Activated CD4-positive, alpha-beta memory T cell treated with anti-CD3 and anti-CD28 coated beads, Interleukin-2, amount 10 ng/mL, durations not matched to agents 7 days and 5 days (primary cell): ENCODE data around the gene LCK. TPM values are rescaled to one million over a fixed set of nuclear protein-coding genes. Genes with fewer than 3 reads are reported as not detected.

Source experiments
- CTCF ChIA-PET: fragments of 350-600 bp; sonication (Branson Sonifier 250); formaldehyde crosslinking; loops from one replicate; lab custom pipeline; 2021; ENCODE audit warnings: antibody characterized with exemption, inconsistent platforms; lab: Charles Lee
- POLR2A ChIA-PET: fragments of 350-600 bp; sonication (Branson Sonifier 250); formaldehyde crosslinking; loops from one replicate; lab custom pipeline; 2021; ENCODE audit warnings: antibody characterized with exemption; lab: Charles Lee
- DNase-seq: peaks from one replicate; pipeline ENCODE4 v3.0.0-alpha.2; 2020
- H3K27ac Mint-ChIP-seq: one replicate; pipeline ENCODE4 v1.8.0; 2021; ENCODE audit warnings: mild to moderate bottlenecking, mixed read lengths
- H3K27me3 Mint-ChIP-seq: one replicate; pipeline ENCODE4 v1.8.0; 2021; ENCODE audit warnings: mixed read lengths
- H3K36me3 Mint-ChIP-seq: one replicate; pipeline ENCODE4 v1.8.0; 2021; ENCODE audit warnings: low read depth, mixed read lengths
- H3K4me1 Mint-ChIP-seq: one replicate; pipeline ENCODE4 v1.8.0; 2021; ENCODE audit warnings: mixed read lengths
- H3K4me3 Mint-ChIP-seq: one replicate; pipeline ENCODE4 v1.8.0; 2021; ENCODE audit warnings: mild to moderate bottlenecking, mixed read lengths
- H3K9me3 Mint-ChIP-seq: one replicate; pipeline ENCODE4 v1.8.0; 2021; ENCODE audit warnings: mixed read lengths
- total RNA-seq, 2 experiments: library from RNA; stranded (reverse); gene quantifications; one replicate each; pipeline ENCODE4 v1.2.3, GENCODE V29; 2021

Gene LCK
- total RNA-seq, 2 experiments from 2014 or later: 469 to 474 TPM

DNA sequence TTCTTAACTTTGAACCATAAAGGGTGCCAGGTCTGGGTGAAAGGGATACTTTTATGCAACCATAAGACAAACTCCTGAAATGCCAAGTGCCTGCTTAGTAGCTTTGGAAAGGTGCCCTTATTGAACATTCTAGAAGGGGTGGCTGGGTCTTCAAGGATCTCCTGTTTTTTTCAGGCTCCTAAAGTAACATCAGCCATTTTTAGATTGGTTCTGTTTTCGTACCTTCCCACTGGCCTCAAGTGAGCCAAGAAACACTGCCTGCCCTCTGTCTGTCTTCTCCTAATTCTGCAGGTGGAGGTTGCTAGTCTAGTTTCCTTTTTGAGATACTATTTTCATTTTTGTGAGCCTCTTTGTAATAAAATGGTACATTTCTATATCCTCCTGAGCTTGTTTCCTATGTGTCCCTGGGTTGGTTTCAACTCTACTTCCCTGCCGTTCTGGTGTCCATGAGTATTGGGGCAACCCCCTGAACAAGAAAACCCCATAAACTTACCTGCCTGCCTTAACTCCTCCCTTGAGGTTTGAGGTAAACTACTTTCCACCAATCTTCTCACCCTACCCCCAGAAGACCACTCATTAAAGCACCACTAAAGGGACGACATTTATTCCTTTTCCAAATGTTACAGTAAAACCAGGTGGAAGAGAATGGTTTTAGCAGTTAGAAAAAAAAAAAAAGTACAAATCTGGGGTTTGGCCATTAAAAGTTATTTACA is 82.3 kb downstream of the LCK start:
- Mint-ChIP-seq H3K4me1 (peaks cover 34% of the 10 kb centered on the region), H3K9me3 (no peaks in the 10 kb centered on the region), H3K27me3 (peaks cover 8% of the 10 kb centered on the region), H3K27ac (peak overlapping the region; percentile 17), H3K36me3 (peaks cover 61% of the 10 kb centered on the region), H3K4me3 (peak overlapping the region; percentile 5)
- ChIA-PET CTCF (interaction anchor here (0.8 to 1.7 kb wide), 2 partner anchors 12 to 14 kb away, joined by 3 to 9 read pairs; no protein-coding TSS in a partner anchor), POLR2A (interaction anchor here (1.3 to 2.4 kb wide), 3 partner anchors 11 to 61 kb away, joined by 3 to 14 read pairs (median 6); partner anchors contain the start of gene BSDC1)
- no peak for DNase-seq

DNA sequence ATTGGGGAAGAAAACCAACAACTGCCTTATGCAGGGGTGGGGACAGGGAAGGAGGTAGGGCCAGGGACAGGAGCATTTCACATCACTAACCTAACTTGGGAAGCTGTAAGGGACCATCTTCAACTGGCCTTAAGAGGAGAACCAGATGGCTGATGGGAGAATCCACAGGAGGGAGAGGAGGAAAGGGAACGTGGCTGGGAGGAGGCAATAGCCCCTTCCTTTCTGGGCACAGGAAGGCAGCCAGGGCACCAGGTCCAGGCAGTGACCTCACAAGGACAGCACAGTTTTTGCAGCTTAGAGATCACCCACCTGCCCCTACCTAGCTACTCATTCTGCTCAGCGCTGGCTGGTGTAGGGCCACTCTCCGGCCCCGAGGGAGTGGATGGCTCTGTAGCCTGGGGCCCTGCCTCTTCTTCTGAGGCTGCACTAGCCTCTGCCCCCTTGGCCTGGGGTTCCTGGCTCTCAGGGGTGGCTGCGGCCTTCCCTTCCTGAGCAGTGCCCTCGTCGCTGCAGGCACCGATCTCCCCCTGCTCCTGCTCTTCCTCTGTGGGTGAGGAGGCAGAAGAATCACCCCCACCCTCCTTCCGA is 83.3 kb downstream of the LCK start:
- H3K4me3 Mint-ChIP-seq: peak overlapping the region; percentile 79
- peaks cover 52% of the 10 kb centered on the region for H3K36me3 Mint-ChIP-seq
- no peaks in the 10 kb centered on the region for H3K9me3 Mint-ChIP-seq
- ChIA-PET POLR2A (interaction anchor here (2.4 kb wide), 1 partner anchor 12 kb away, joined by 14 read pairs; no protein-coding TSS in a partner anchor), CTCF (interaction anchor here (0.5 kb wide), 2 partner anchors 216 to 227 kb away, joined by 3 read pairs; no protein-coding TSS in a partner anchor)
- peak overlapping the region; percentile 7 for H3K27ac Mint-ChIP-seq
- DNase-seq: no peak
- peaks cover 13% of the 10 kb centered on the region for H3K27me3 Mint-ChIP-seq
- peaks cover 39% of the 10 kb centered on the region for H3K4me1 Mint-ChIP-seq

DNA sequence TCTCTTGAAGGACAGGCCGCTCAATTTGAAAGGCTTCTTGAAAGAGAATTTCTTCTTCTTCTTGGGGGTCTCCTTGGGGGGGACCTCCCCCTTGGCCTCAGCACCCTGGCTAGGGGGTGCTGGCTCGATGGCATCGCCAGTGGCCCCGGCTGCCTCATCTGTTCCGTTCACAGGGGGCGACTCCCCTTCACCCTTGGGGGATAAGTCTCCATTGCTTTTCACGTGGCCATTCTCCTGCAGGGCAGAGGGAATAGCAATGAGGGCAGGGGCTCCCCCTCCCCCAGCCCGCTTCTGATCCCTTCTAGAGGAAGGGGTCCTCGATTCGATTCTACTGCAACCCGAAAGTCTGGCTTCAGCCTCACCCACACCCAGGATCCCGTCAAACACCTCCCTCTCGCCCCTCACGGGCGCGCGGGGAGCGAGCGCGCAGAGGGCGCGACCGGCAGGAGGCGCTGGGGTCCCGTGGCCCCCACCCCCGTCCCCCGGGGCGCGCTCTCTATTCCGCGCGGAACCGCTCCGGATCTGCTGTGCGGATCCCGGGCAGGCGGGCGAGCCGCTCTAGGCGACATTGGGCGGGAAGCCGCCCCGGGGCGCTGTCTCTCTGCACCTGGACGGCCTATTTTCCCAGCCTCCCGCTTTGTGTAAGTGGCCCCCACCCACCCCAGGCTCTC is 83.9 kb downstream of the LCK start:
- ChIA-PET POLR2A (interaction anchor here (0.9 to 3.4 kb wide), 13 partner anchors 11 to 139 kb away, joined by 3 to 41 read pairs (median 14); partner anchors contain the start of genes BSDC1, HDAC1 and LCK), CTCF (interaction anchor here (0.6 to 1.3 kb wide), 7 partner anchors 14 to 159 kb away, joined by 3 to 8 read pairs (median 4); no protein-coding TSS in a partner anchor)
- peaks cover 37% of the 10 kb centered on the region for H3K4me1 Mint-ChIP-seq
- DNase-seq: peak; percentile 62
- no peaks in the 10 kb centered on the region for H3K9me3 Mint-ChIP-seq
- H3K27ac Mint-ChIP-seq: peak overlapping the region; percentile 13
- H3K36me3 Mint-ChIP-seq: peaks cover 46% of the 10 kb centered on the region
- H3K4me3 Mint-ChIP-seq: peak overlapping the region; percentile 79
- peaks cover 13% of the 10 kb centered on the region for H3K27me3 Mint-ChIP-seq

DNA sequence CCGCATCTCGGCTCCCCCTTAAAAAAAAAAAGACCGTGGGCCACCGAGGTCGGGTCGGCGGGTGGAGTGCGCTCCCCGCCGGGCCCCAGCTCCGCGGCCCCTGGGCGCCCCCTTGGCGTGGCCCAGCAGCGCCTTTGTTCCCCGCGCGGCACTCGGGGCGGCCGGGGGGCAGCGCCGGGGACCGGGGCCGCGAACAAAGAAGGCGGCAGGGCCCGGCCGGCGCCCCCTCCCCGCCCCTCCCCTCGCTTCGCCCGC is 84.4 kb downstream of the LCK start:
- Mint-ChIP-seq H3K27ac (no peak overlapping the region), H3K9me3 (no peaks in the 10 kb centered on the region), H3K27me3 (peaks cover 13% of the 10 kb centered on the region), H3K4me3 (no peak overlapping the region), H3K36me3 (peaks cover 41% of the 10 kb centered on the region), H3K4me1 (peaks cover 37% of the 10 kb centered on the region)
- ChIA-PET POLR2A (interaction anchor here (0.9 to 3.4 kb wide), 19 partner anchors 11 to 315 kb away, joined by 3 to 41 read pairs (median 7); partner anchors contain the start of genes BSDC1, HDAC1, IQCC and LCK), CTCF (interaction anchor here (0.5 to 2.2 kb wide), 18 partner anchors 10 to 228 kb away, joined by 3 to 16 read pairs (median 4); partner anchors contain the start of gene KPNA6)
- no peak for DNase-seq

Other genes with a start within 250 kb of the LCK start
- gene KHDRBS1, start 237.4 kb upstream of the LCK start, total RNA-seq: 100 to 1,000 TPM; 168 to 169 TPM
- 10 to 100 TPM; 24.5 to 28.0 TPM for gene TMEM39B, start 178.3 kb upstream of the LCK start, total RNA-seq
- gene KPNA6, start 143.2 kb upstream of the LCK start, total RNA-seq: 10 to 100 TPM; 64.3 to 65.1 TPM
- gene TXLNA, start 71.6 kb upstream of the LCK start, total RNA-seq: 10 to 100 TPM; 79.8 to 81.2 TPM
- 10 to 100 TPM; 20.2 to 23.5 TPM for gene CCDC28B, start 50.7 kb upstream of the LCK start, total RNA-seq
- 1 to 10 TPM; 3.7 to 3.8 TPM for gene IQCC, start 45.6 kb upstream of the LCK start, total RNA-seq
- under 1 TPM in 1 of 2 experiments, not detected in 1; 0.13 TPM for gene DCDC2B, start 42.2 kb upstream of the LCK start, total RNA-seq
- 10 to 100 TPM; 15.3 to 16.4 TPM for gene TMEM234, start 28.9 kb upstream of the LCK start, total RNA-seq
- 100 to 1,000 TPM; 161 to 172 TPM for gene EIF3I, start 28.9 kb upstream of the LCK start, total RNA-seq
- gene FAM167B, start 4.0 kb upstream of the LCK start, total RNA-seq: 1 to 10 TPM in 1 of 2 experiments, under 1 TPM in 1; 0.78 to 1.1 TPM
- gene HDAC1, start 40.8 kb downstream of the LCK start, total RNA-seq: 100 to 1,000 TPM; 180 to 185 TPM
- 10 to 100 TPM; 26.4 to 27.9 TPM for gene MARCKSL1, start 85.0 kb downstream of the LCK start, total RNA-seq
- gene FAM229A, start 111.2 kb downstream of the LCK start, total RNA-seq: 10 to 100 TPM; 10.6 to 11.8 TPM
- gene TSSK3, start 111.3 kb downstream of the LCK start, total RNA-seq: 1 to 10 TPM in 1 of 2 experiments, under 1 TPM in 1; 0.70 to 1.0 TPM
- gene BSDC1, start 143.2 kb downstream of the LCK start, total RNA-seq: 10 to 100 TPM; 52.5 to 52.6 TPM
- gene ZBTB8B, start 213.8 kb downstream of the LCK start, total RNA-seq: not detected